Endothelial cell of umbilical vein (primary cell): Measurements from ENCODE around the gene TOMM6. TPM values are rescaled to one million over a fixed set of nuclear protein-coding genes. Genes with fewer than 3 reads are reported as not detected.

ENCODE experiments used
- BruUV-seq: library from RNA; stranded (reverse); fragments of 400-500 nt; replicated peaks from 2 replicates; lab custom pipeline; 2021; lab: Mats Ljungman, UMichigan
- CTCF ChIA-PET: fragments of 300-600, 350-600 bp; sonication (Branson Sonifier 250); formaldehyde crosslinking; loops from one replicate; lab custom pipeline; 2021; ENCODE audit warnings: antibody characterized with exemption, inconsistent platforms; lab: Charles Lee
- POLR2A ChIA-PET: fragments of 300-600, 350-600 bp; sonication (Branson Sonifier 250); formaldehyde crosslinking; loops from one replicate; lab custom pipeline; 2021; ENCODE audit warnings: antibody characterized with exemption, inconsistent platforms; lab: Charles Lee
- DNase-seq: peaks from one replicate; pipeline ENCODE4 v3.0.0-alpha.2; 2011; ENCODE audit warnings: low read depth, low spot score
- FAIRE-seq: peaks from 2 replicates; lab custom pipeline; 2011; peaks lifted over from hg19 to GRCh38; lab: Jason Lieb, UNC
- H2AFZ ChIP-seq: 2 replicates; pipeline ENCODE4 v1.6.0; 2012; ENCODE audit warnings: low read depth, low read length, control low read depth, inconsistent platforms
- H3K27ac ChIP-seq: 2 replicates; pipeline ENCODE4 v1.5.1; 2011; ENCODE audit warnings: low read depth, mild to moderate bottlenecking, control low read depth, low read length, moderate library complexity; ENCODE audit not compliant: insufficient read depth
- H3K27me3 ChIP-seq, 2 experiments: 2 replicates each; pipeline versions ENCODE4 v1.6.0 to v1.6.1; 2011; ENCODE audit warnings: low read length in 2 of 2, mixed read lengths in 1 of 2; ENCODE audit not compliant: control insufficient read depth in 2 of 2, insufficient read depth in 2 of 2
- H3K36me3 ChIP-seq, 2 experiments: 2 replicates in 1 of 2; 3 replicates in 1 of 2; pipeline ENCODE4 v1.5.1; 2011; ENCODE audit warnings: low read length in 2 of 2, mild to moderate bottlenecking in 1 of 2, moderate library complexity in 1 of 2; ENCODE audit not compliant: control insufficient read depth in 2 of 2, insufficient read depth in 2 of 2; ENCODE audit errors: extremely low read depth in 1 of 2
- H3K4me1 ChIP-seq: 3 replicates; pipeline ENCODE4 v1.5.1; 2011; ENCODE audit warnings: mild to moderate bottlenecking, low read length; ENCODE audit not compliant: control insufficient read depth, insufficient read depth; ENCODE audit errors: extremely low read depth
- H3K4me2 ChIP-seq: 2 replicates; pipeline ENCODE4 v1.6.1; 2011; ENCODE audit warnings: low read length, control low read depth, mixed read lengths; ENCODE audit not compliant: insufficient read depth
- H3K4me3 ChIP-seq, 3 experiments: fragments of 200-600 bp in 1 of 3; sonication (generic), shearing (Covaris generic) in 1 of 3; replicated peaks in 1 of 3; 2 replicates each; pipeline ENCODE4 v1.5.1; 2011 to 2016; ENCODE audit warnings: control low read depth in 3 of 3, low read length in 3 of 3, mild to moderate bottlenecking in 2 of 3, inconsistent platforms in 1 of 3, low read depth in 1 of 3, moderate library complexity in 1 of 3; ENCODE audit not compliant: insufficient read depth in 1 of 3
- H3K79me2 ChIP-seq: 2 replicates; pipeline ENCODE4 v1.6.0; 2012; ENCODE audit warnings: low read length, inconsistent platforms; ENCODE audit not compliant: control insufficient read depth, insufficient read depth
- H3K9ac ChIP-seq: replicated peaks from 2 replicates; pipeline ENCODE3; 2011; ENCODE audit warnings: low read length, control low read depth; ENCODE audit not compliant: insufficient read depth; ENCODE audit errors: extremely low read depth
- H3K9me1 ChIP-seq: replicated peaks from 3 replicates; pipeline ENCODE4 v1.6.0; 2011; ENCODE audit warnings: mild to moderate bottlenecking, low read length; ENCODE audit not compliant: control insufficient read depth, insufficient read depth; ENCODE audit errors: extremely low read depth
- H3K9me3 ChIP-seq: replicated peaks from 2 replicates; pipeline ENCODE4 v1.5.1; 2012; ENCODE audit warnings: low read length, inconsistent platforms; ENCODE audit not compliant: control insufficient read depth, insufficient read depth
- H4K20me1 ChIP-seq: replicated peaks from 2 replicates; pipeline ENCODE3; 2011; ENCODE audit warnings: mild to moderate bottlenecking, low read length; ENCODE audit not compliant: control insufficient read depth, insufficient read depth; ENCODE audit errors: extremely low read depth
- FOS ChIP-seq: IDR thresholded peaks from 2 replicates; pipeline ENCODE4 v1.6.1; 2011; ENCODE audit warnings: mild to moderate bottlenecking, low read length, moderate library complexity, borderline replicate concordance; ENCODE audit not compliant: insufficient read depth
- GATA2 ChIP-seq: IDR thresholded peaks from 2 replicates; pipeline ENCODE4 v1.7.0; 2011; ENCODE audit warnings: low read depth, mild to moderate bottlenecking, moderate library complexity, mixed read lengths, low read length; ENCODE audit not compliant: insufficient read length, insufficient read depth
- JUN ChIP-seq: IDR thresholded peaks from 2 replicates; pipeline ENCODE4 v1.6.1; 2011; ENCODE audit warnings: borderline replicate concordance, low read depth; ENCODE audit not compliant: insufficient read length, insufficient read depth
- MYC ChIP-seq: IDR thresholded peaks from one replicate; pipeline ENCODE4 v1.6.1; 2011; ENCODE audit warnings: mild to moderate bottlenecking, low read depth, low read length
- POLR2A ChIP-seq: IDR thresholded peaks from 2 replicates; pipeline ENCODE4 v1.6.1; 2012; ENCODE audit warnings: low read depth, mild to moderate bottlenecking, control low read depth, low read length
- POLR2AphosphoS5 ChIP-seq: IDR thresholded peaks from 2 replicates; pipeline ENCODE4 v1.6.1; 2012; ENCODE audit warnings: low read depth, mild to moderate bottlenecking, control low read depth, low read length, moderate library complexity; ENCODE audit not compliant: insufficient read depth
- dilution Hi-C: fragments of 300-500 bp; cut with MboI; formaldehyde crosslinking; loops from one replicate; pipeline ENCODE4 v1.15.0; 2019; ENCODE audit warnings: low sequenced_read_pairs; ENCODE audit not compliant: extremely low pct_ligation_motif_present
- intact Hi-C: fragments of 100-400 bp; cut with micrococcal nuclease; formaldehyde crosslinking; loops from one replicate; pipeline ENCODE4 v1.10.0; 2022
- polyA plus RNA-seq, 4 experiments: library from polyadenylated mRNA; depleted of rRNA in 3 of 4; stranded (reverse) in 3 of 4; unstranded in 1 of 4; fragments of >200 nt; gene quantifications; 2 replicates each; pipeline versions ENCODE4 v1.2.1 to v1.2.3, GENCODE V29; 2011 to 2012; ENCODE audit warnings: missing spikeins in 1 of 4
- total RNA-seq: library from RNA; stranded (reverse); gene quantifications from 2 replicates; pipeline ENCODE4 v1.2.3, GENCODE V29; 2021
- TF ChIP-seq, protein P1 (sequence below), 2 donors: IDR thresholded peaks; 1 replicate in 1 of 2; 2 replicates in 1 of 2; pipeline ENCODE4 v1.5.1; 2011; ENCODE audit warnings: low read length in 2 of 2, mild to moderate bottlenecking in 2 of 2, moderate library complexity in 2 of 2, control low read depth in 1 of 2, inconsistent platforms in 1 of 2, low read depth in 1 of 2; ENCODE audit not compliant: insufficient read depth in 1 of 2; ENCODE audit errors: extremely low read depth in 1 of 2
- TF ChIP-seq, protein P2 (sequence below): IDR thresholded peaks from 2 replicates; pipeline ENCODE4 v1.6.1; 2011; ENCODE audit not compliant: insufficient read depth, insufficient read length

TOMM6 gene
- total and polyA plus RNA-seq, 2 donors (not counting 3 experiments of a cell fraction or from before 2014, with no cell fraction given) = 233 to 527 TPM

DNA sequence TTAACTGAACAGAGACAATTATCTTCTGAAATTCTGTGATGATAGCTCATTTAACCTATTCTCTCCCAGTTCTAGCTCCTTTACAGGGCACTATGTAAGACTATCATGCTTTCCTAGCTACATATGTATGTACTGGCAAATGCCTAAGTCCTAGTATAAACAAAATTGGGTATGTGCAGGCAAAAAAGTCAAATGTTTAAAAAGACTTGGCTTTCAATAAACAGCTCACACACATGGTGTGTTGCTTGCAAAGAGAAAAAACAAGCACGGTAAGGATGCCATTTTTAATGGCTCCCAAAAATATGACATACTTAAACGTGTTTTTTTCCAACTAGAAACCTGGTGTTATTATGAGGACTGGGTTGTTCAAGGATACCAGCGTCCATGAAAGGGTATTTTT lies 44.8 kb downstream of the TOMM6 start:
- Histone ChIP-seq H3K79me2 (no peaks in the 10 kb centered on the region), H3K4me3 (no peak overlapping the region), H3K27me3 (no peaks in the 10 kb centered on the region), H3K9me3 (no peaks in the 10 kb centered on the region), H3K4me1 (no peaks in the 10 kb centered on the region), H4K20me1 (no peaks in the 10 kb centered on the region), H2AFZ (no peak overlapping the region), H3K36me3 (no peaks in the 10 kb centered on the region), H3K9ac (no peak overlapping the region), H3K27ac (no peak overlapping the region), H3K4me2 (no peak overlapping the region), H3K9me1 (no peaks in the 10 kb centered on the region)
- TF ChIP-seq GATA2 = no peak
- no peak for TF ChIP-seq FOS
- no peak for TF ChIP-seq POLR2AphosphoS5
- no peak for TF ChIP-seq POLR2A
- no peak for DNase-seq
- dilution Hi-C loops = no loop called here
- intact Hi-C loops = no loop called here
- BruUV-seq = no TSS peak
- ChIA-PET POLR2A (no interaction called here), CTCF (interaction anchor here (0.9 to 1.8 kb wide), 3 partner anchors 38 to 89 kb away, joined by 3 to 9 read pairs (median 4); partner anchors contain the start of genes BYSL, MED20 and TOMM6)
- no peak for FAIRE-seq

DNA sequence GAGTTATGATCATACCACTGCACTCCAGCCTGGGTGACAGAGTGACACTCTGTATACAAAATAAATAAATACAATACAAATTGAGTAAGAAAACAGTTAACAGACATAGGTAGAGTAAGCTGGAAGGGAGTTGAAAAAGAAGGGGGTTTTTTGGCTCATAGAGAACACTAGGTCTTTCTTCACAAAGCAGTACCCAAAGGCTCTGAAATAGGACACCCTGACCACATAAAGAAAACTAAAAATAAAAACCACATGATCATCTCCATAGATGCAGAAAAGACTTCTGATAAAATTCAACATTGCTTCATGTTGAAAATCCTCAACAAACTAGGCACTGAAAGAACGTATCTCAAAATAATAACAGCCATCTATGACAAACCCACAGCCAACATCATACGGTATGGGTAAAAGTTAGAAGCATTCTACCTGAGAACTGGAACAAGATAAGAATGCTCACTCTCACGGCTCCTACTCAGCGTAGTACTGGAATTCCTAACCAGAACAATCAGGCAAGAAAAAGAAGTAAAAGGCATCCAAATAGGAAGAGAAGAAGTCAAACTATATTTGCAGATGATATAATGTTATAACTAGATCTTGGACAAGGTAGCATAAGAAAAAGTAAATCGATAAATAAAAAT lies 48.6 kb downstream of the TOMM6 start:
- TF ChIP-seq FOS (no peak), POLR2A (no peak), MYC (no peak), GATA2 (no peak), POLR2AphosphoS5 (no peak), JUN (no peak)
- TF ChIP-seq, protein P1, sequence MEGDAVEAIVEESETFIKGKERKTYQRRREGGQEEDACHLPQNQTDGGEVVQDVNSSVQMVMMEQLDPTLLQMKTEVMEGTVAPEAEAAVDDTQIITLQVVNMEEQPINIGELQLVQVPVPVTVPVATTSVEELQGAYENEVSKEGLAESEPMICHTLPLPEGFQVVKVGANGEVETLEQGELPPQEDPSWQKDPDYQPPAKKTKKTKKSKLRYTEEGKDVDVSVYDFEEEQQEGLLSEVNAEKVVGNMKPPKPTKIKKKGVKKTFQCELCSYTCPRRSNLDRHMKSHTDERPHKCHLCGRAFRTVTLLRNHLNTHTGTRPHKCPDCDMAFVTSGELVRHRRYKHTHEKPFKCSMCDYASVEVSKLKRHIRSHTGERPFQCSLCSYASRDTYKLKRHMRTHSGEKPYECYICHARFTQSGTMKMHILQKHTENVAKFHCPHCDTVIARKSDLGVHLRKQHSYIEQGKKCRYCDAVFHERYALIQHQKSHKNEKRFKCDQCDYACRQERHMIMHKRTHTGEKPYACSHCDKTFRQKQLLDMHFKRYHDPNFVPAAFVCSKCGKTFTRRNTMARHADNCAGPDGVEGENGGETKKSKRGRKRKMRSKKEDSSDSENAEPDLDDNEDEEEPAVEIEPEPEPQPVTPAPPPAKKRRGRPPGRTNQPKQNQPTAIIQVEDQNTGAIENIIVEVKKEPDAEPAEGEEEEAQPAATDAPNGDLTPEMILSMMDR (IDR thresholded peaks at IDR 0.05; ENCODE audit: extremely low read depth in 1 of 2, insufficient read depth in 1 of 2, low read depth in 1 of 2, low read length in 2 of 2) = no peak
- TF ChIP-seq, protein P2, sequence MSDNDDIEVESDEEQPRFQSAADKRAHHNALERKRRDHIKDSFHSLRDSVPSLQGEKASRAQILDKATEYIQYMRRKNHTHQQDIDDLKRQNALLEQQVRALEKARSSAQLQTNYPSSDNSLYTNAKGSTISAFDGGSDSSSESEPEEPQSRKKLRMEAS = no peak
- no peak for DNase-seq
- dilution Hi-C loops (no loop called here), intact Hi-C loops (no loop called here)
- H3K27ac ChIP-seq = no peak overlapping the region
- no peak overlapping the region for H3K9ac ChIP-seq
- no peaks in the 10 kb centered on the region for H3K9me1 ChIP-seq
- BruUV-seq = no TSS peak
- H3K27me3 ChIP-seq = no peaks in the 10 kb centered on the region
- POLR2A ChIA-PET = interaction anchor here (0.7 kb wide), 1 partner anchor 79 kb away, joined by 5 read pairs; no protein-coding TSS in a partner anchor
- H3K79me2 ChIP-seq = no peaks in the 10 kb centered on the region
- H2AFZ ChIP-seq = no peak overlapping the region
- FAIRE-seq = no peak
- H3K36me3 ChIP-seq = no peaks in the 10 kb centered on the region
- no peak overlapping the region for H3K4me3 ChIP-seq
- H3K4me2 ChIP-seq = no peak overlapping the region
- H3K9me3 ChIP-seq = no peaks in the 10 kb centered on the region
- H3K4me1 ChIP-seq = no peaks in the 10 kb centered on the region
- CTCF ChIA-PET = interaction anchor here (0.6 to 2.3 kb wide), 2 partner anchors 83 to 85 kb away, joined by 3 to 6 read pairs; partner anchors contain the start of genes BYSL and MED20
- no peaks in the 10 kb centered on the region for H4K20me1 ChIP-seq
